WTC11 (cell line): ENCODE measurements around the gene WNT11. TPM values are rescaled to one million over a fixed set of nuclear protein-coding genes. Genes with fewer than 3 reads are reported as not detected.
A peak's percentile ranks its signal among the peaks of the same experiment; 100 is the strongest.

Experiments used
- ATAC-seq: fragments of 200-7000 bp; cut with Tn5 transposase; 2 replicates; pipeline ENCODE4 v1.10.0; 2021; ENCODE audit warnings: mild to moderate bottlenecking, moderate library complexity
- CTCF ChIA-PET: fragments of 300-600 bp; sonication (Branson Sonifier 250); formaldehyde crosslinking; loops from one replicate; lab custom pipeline; 2021; ENCODE audit warnings: antibody characterized with exemption; lab: Charles Lee
- POLR2A ChIA-PET: fragments of 350-600 bp; sonication (Branson Sonifier 250); formaldehyde crosslinking; loops from one replicate; lab custom pipeline; 2021; ENCODE audit warnings: antibody characterized with exemption; lab: Charles Lee
- DNase-seq: peaks from one replicate; pipeline ENCODE4 v3.0.0; 2021; ENCODE audit warnings: low spot score
- H3K27ac Mint-ChIP-seq: 2 replicates; pipeline ENCODE4 v1.8.0; 2021; ENCODE audit warnings: mixed read lengths
- H3K27me3 Mint-ChIP-seq: 2 replicates; pipeline ENCODE4 v1.8.0; 2021; ENCODE audit warnings: low read depth, mild to moderate bottlenecking, moderate library complexity, mixed read lengths
- H3K36me3 Mint-ChIP-seq: 2 replicates; pipeline ENCODE4 v1.8.0; 2021; ENCODE audit warnings: mixed read lengths
- H3K4me1 Mint-ChIP-seq: 2 replicates; pipeline ENCODE4 v1.8.0; 2022; ENCODE audit warnings: mixed read lengths
- H3K4me3 Mint-ChIP-seq: 2 replicates; pipeline ENCODE4 v1.8.0; 2021; ENCODE audit warnings: mild to moderate bottlenecking, moderate library complexity, mixed read lengths
- H3K9me3 Mint-ChIP-seq: 2 replicates; pipeline ENCODE4 v1.8.0; 2021; ENCODE audit warnings: mixed read lengths
- CBFB ChIP-seq: sonication (generic); formaldehyde crosslinking; IDR thresholded peaks from 2 replicates; pipeline ENCODE4 v1.8.1; 2022; ENCODE audit warnings: mild to moderate bottlenecking, low read depth, missing genetic modification reagents
- EMX1 ChIP-seq: fragments of 250-450 bp; sonication (Bioruptor Pico); IDR thresholded peaks from 2 replicates; pipeline ENCODE4 v1.8.0; 2021; ENCODE audit warnings: mild to moderate bottlenecking
- FOXK1 ChIP-seq: sonication (generic); formaldehyde crosslinking; IDR thresholded peaks from 2 replicates; pipeline ENCODE4 v1.8.0; 2022; ENCODE audit warnings: mild to moderate bottlenecking, moderate library complexity, missing genetic modification reagents
- NR2C2 ChIP-seq: sonication (generic); formaldehyde crosslinking; IDR thresholded peaks from 2 replicates; pipeline ENCODE4 v1.8.0; 2022; ENCODE audit warnings: mild to moderate bottlenecking, missing genetic modification reagents
- NR3C1 ChIP-seq: sonication (generic); formaldehyde crosslinking; conservative IDR thresholded peaks from 2 replicates; pipeline ENCODE4 v1.8.1; 2023; ENCODE audit warnings: low read depth, mild to moderate bottlenecking, missing genetic modification reagents
- PRRX2 ChIP-seq: fragments of 250-450 bp; sonication (Bioruptor Pico); IDR thresholded peaks from 2 replicates; pipeline ENCODE4 v1.8.0; 2021; ENCODE audit warnings: mild to moderate bottlenecking
- TP53 ChIP-seq: sonication (generic); formaldehyde crosslinking; IDR thresholded peaks from 2 replicates; pipeline ENCODE4 v1.8.1; 2023; ENCODE audit warnings: mild to moderate bottlenecking, missing genetic modification reagents
- ZNF219 ChIP-seq: sonication (generic); formaldehyde crosslinking; IDR thresholded peaks from 2 replicates; pipeline ENCODE4 v1.8.0; 2023; ENCODE audit warnings: missing genetic modification reagents, mild to moderate bottlenecking, borderline replicate concordance
- ZNF232 ChIP-seq: sonication (generic); formaldehyde crosslinking; IDR thresholded peaks from 2 replicates; pipeline ENCODE4 v1.8.0; 2022; ENCODE audit warnings: mild to moderate bottlenecking, missing genetic modification reagents
- ZNF263 ChIP-seq: sonication (generic); formaldehyde crosslinking; IDR thresholded peaks from 2 replicates; pipeline ENCODE4 v1.8.1; 2022; ENCODE audit warnings: low read depth, mild to moderate bottlenecking, moderate library complexity, missing genetic modification reagents
- total RNA-seq: library from RNA; stranded (reverse); gene quantifications from 3 replicates; pipeline ENCODE4 v1.2.3, GENCODE V29; 2021
- TF ChIP-seq, protein P1 (sequence below): sonication (generic); formaldehyde crosslinking; conservative IDR thresholded peaks from 2 replicates; pipeline ENCODE4 v1.8.1; 2023; ENCODE audit warnings: mild to moderate bottlenecking, low read depth, missing genetic modification reagents, moderate library complexity
- TF ChIP-seq, protein P2 (sequence below): sonication (generic); formaldehyde crosslinking; IDR thresholded peaks from 2 replicates; pipeline ENCODE4 v1.8.0; 2022; ENCODE audit warnings: mild to moderate bottlenecking, missing genetic modification reagents
- TF ChIP-seq, protein P3 (sequence below): sonication (generic); formaldehyde crosslinking; IDR thresholded peaks from 2 replicates; pipeline ENCODE4 v1.8.1; 2023; ENCODE audit warnings: mild to moderate bottlenecking, missing genetic modification reagents, borderline replicate concordance
- TF ChIP-seq, protein P4 (sequence below): sonication (generic); formaldehyde crosslinking; IDR thresholded peaks from 2 replicates; pipeline ENCODE4 v1.8.1; 2023; ENCODE audit warnings: mild to moderate bottlenecking, moderate library complexity, missing genetic modification reagents
- TF ChIP-seq, protein P5 (sequence below): sonication (generic); formaldehyde crosslinking; IDR thresholded peaks from 2 replicates; pipeline ENCODE4 v1.8.0; 2023; ENCODE audit warnings: mild to moderate bottlenecking, missing genetic modification reagents
- TF ChIP-seq, protein P6 (sequence below): sonication (generic); formaldehyde crosslinking; IDR thresholded peaks from 2 replicates; pipeline ENCODE4 v1.8.1; 2022; ENCODE audit warnings: low read depth, mild to moderate bottlenecking, moderate library complexity, missing genetic modification reagents, borderline replicate concordance

WNT11 gene
- total RNA-seq, 1 experiment from 2014 or later = 0.79 TPM

DNA sequence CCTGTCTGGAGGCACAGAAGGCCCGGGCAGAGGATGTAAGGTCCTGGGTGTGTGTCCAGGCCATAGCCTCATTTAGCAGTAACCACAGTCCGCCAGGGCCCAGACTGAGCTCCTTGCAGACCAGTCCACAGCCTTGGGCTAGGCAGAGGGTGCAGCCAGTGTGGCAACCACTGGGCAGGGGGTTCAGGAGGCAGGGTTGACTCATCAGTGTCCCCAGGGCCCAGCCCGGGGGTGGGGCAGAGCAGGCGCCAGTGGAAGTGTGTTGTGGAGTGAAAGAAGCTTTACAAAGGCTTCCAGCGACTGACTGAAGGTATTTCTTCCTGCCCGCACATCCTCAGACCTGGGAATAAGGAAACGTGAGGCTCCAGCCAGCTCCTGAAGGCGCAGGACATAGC, 27.7 kb upstream of the WNT11 start (continued):
- TF ChIP-seq, protein P1, sequence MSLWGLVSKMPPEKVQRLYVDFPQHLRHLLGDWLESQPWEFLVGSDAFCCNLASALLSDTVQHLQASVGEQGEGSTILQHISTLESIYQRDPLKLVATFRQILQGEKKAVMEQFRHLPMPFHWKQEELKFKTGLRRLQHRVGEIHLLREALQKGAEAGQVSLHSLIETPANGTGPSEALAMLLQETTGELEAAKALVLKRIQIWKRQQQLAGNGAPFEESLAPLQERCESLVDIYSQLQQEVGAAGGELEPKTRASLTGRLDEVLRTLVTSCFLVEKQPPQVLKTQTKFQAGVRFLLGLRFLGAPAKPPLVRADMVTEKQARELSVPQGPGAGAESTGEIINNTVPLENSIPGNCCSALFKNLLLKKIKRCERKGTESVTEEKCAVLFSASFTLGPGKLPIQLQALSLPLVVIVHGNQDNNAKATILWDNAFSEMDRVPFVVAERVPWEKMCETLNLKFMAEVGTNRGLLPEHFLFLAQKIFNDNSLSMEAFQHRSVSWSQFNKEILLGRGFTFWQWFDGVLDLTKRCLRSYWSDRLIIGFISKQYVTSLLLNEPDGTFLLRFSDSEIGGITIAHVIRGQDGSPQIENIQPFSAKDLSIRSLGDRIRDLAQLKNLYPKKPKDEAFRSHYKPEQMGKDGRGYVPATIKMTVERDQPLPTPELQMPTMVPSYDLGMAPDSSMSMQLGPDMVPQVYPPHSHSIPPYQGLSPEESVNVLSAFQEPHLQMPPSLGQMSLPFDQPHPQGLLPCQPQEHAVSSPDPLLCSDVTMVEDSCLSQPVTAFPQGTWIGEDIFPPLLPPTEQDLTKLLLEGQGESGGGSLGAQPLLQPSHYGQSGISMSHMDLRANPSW = no peak
- no peak for TF ChIP-seq ZNF232 (CRISPR knock-in tag)

DNA sequence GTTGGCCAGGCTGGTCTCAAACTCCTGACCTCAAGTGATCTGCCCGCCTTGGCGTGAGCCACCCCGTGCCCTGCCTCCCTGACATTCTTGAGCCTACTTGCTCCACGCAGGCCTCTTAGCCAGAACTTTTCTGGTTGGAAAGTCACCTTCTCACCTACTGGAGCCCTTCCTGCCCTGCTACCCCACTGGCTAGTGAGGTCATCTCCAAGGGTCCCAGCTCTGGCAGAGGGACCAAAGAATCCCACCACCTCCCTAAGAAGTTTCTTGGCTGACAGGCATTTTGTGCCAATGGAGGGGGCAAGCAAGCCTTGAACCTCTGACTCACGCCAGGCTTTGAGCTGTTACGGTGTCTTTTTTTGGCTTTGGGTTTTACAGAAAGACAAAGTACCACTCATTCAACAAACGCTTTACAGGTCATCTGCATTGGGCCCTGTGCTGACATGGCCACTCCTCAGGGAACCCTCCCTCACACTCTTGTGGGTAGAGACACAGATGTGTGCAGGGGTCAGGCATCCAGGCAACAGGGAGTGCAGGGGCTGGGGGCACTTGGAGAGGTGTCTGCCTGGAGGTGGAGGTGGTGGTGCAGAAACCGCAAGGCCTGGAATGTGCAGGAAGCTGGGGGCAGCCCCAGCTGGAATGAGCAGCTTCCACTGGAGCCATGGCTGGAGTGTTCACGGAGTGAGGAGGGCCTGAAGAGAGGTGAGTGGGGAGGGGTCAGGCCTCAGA, 27.1 kb upstream of the WNT11 start:
- POLR2A ChIA-PET = interaction anchor here (1.3 kb wide), 1 partner anchor 20 kb away, joined by 5 read pairs; no protein-coding TSS in a partner anchor
- no peak for DNase-seq
- Mint-ChIP-seq H3K9me3 (no peaks in the 10 kb centered on the region), H3K36me3 (no peaks in the 10 kb centered on the region), H3K27me3 (peaks cover 6% of the 10 kb centered on the region), H3K27ac (no peak overlapping the region)
- CTCF ChIA-PET = interaction anchor here (0.7 to 4.8 kb wide), 5 partner anchors 9 to 86 kb away, joined by 3 to 111 read pairs (median 4); no protein-coding TSS in a partner anchor
- no peak for ATAC-seq
- TF ChIP-seq ZNF219 = no peak
- TF ChIP-seq, protein P2, sequence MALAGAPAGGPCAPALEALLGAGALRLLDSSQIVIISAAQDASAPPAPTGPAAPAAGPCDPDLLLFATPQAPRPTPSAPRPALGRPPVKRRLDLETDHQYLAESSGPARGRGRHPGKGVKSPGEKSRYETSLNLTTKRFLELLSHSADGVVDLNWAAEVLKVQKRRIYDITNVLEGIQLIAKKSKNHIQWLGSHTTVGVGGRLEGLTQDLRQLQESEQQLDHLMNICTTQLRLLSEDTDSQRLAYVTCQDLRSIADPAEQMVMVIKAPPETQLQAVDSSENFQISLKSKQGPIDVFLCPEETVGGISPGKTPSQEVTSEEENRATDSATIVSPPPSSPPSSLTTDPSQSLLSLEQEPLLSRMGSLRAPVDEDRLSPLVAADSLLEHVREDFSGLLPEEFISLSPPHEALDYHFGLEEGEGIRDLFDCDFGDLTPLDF (CRISPR knock-in tag) = no peak
- no peak for TF ChIP-seq TP53 (CRISPR knock-in tag)
- TF ChIP-seq, protein P3, sequence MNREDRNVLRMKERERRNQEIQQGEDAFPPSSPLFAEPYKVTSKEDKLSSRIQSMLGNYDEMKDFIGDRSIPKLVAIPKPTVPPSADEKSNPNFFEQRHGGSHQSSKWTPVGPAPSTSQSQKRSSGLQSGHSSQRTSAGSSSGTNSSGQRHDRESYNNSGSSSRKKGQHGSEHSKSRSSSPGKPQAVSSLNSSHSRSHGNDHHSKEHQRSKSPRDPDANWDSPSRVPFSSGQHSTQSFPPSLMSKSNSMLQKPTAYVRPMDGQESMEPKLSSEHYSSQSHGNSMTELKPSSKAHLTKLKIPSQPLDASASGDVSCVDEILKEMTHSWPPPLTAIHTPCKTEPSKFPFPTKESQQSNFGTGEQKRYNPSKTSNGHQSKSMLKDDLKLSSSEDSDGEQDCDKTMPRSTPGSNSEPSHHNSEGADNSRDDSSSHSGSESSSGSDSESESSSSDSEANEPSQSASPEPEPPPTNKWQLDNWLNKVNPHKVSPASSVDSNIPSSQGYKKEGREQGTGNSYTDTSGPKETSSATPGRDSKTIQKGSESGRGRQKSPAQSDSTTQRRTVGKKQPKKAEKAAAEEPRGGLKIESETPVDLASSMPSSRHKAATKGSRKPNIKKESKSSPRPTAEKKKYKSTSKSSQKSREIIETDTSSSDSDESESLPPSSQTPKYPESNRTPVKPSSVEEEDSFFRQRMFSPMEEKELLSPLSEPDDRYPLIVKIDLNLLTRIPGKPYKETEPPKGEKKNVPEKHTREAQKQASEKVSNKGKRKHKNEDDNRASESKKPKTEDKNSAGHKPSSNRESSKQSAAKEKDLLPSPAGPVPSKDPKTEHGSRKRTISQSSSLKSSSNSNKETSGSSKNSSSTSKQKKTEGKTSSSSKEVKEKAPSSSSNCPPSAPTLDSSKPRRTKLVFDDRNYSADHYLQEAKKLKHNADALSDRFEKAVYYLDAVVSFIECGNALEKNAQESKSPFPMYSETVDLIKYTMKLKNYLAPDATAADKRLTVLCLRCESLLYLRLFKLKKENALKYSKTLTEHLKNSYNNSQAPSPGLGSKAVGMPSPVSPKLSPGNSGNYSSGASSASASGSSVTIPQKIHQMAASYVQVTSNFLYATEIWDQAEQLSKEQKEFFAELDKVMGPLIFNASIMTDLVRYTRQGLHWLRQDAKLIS (CRISPR knock-in tag) = no peak
- no peak for TF ChIP-seq NR3C1 (CRISPR knock-in tag)
- TF ChIP-seq ZNF263 (CRISPR knock-in tag) = no peak
- TF ChIP-seq, protein P4, sequence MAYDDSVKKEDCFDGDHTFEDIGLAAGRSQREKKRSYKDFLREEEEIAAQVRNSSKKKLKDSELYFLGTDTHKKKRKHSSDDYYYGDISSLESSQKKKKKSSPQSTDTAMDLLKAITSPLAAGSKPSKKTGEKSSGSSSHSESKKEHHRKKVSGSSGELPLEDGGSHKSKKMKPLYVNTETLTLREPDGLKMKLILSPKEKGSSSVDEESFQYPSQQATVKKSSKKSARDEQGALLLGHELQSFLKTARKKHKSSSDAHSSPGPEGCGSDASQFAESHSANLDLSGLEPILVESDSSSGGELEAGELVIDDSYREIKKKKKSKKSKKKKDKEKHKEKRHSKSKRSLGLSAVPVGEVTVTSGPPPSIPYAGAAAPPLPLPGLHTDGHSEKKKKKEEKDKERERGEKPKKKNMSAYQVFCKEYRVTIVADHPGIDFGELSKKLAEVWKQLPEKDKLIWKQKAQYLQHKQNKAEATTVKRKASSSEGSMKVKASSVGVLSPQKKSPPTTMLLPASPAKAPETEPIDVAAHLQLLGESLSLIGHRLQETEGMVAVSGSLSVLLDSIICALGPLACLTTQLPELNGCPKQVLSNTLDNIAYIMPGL = no peak
- no peak for TF ChIP-seq PRRX2
- no peak for TF ChIP-seq EMX1
- TF ChIP-seq FOXK1 (CRISPR knock-in tag) = no peak
- no peak for TF ChIP-seq CBFB
- TF ChIP-seq, protein P5, sequence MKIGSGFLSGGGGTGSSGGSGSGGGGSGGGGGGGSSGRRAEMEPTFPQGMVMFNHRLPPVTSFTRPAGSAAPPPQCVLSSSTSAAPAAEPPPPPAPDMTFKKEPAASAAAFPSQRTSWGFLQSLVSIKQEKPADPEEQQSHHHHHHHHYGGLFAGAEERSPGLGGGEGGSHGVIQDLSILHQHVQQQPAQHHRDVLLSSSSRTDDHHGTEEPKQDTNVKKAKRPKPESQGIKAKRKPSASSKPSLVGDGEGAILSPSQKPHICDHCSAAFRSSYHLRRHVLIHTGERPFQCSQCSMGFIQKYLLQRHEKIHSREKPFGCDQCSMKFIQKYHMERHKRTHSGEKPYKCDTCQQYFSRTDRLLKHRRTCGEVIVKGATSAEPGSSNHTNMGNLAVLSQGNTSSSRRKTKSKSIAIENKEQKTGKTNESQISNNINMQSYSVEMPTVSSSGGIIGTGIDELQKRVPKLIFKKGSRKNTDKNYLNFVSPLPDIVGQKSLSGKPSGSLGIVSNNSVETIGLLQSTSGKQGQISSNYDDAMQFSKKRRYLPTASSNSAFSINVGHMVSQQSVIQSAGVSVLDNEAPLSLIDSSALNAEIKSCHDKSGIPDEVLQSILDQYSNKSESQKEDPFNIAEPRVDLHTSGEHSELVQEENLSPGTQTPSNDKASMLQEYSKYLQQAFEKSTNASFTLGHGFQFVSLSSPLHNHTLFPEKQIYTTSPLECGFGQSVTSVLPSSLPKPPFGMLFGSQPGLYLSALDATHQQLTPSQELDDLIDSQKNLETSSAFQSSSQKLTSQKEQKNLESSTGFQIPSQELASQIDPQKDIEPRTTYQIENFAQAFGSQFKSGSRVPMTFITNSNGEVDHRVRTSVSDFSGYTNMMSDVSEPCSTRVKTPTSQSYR (CRISPR knock-in tag) = no peak
- TF ChIP-seq, protein P6, sequence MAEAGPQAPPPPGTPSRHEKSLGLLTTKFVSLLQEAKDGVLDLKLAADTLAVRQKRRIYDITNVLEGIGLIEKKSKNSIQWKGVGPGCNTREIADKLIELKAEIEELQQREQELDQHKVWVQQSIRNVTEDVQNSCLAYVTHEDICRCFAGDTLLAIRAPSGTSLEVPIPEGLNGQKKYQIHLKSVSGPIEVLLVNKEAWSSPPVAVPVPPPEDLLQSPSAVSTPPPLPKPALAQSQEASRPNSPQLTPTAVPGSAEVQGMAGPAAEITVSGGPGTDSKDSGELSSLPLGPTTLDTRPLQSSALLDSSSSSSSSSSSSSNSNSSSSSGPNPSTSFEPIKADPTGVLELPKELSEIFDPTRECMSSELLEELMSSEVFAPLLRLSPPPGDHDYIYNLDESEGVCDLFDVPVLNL (CRISPR knock-in tag) = no peak
- TF ChIP-seq NR2C2 (CRISPR knock-in tag) = no peak
- TF ChIP-seq, all 79 proteins: peak for 0
- H3K4me1 Mint-ChIP-seq = peaks cover 14% of the 10 kb centered on the region
- peak overlapping the region; percentile 99 for H3K4me3 Mint-ChIP-seq
